Stromal cell of bone marrow (primary cell): ENCODE results near the gene VTCN1.
"Not testable (repeated sequence)": the region's sequence is repeated elsewhere in the genome, so short reads cannot be mapped to it uniquely, and the experiment has no call there.

Experiments
- DNase-seq: peaks from one replicate; pipeline ENCODE4 v3.0.0-alpha.2; 2012; ENCODE audit warnings: low read depth

Gene VTCN1

GRCh38 chr1:117166076-117166475, 44.7 kb downstream of the VTCN1 start:
- DNase-seq, result peak; percentile 44

- no peak for DNase-seq
These were observed 46.5 kb downstream of the VTCN1 start for GRCh38 chr1:117164209-117164608.

DNA sequence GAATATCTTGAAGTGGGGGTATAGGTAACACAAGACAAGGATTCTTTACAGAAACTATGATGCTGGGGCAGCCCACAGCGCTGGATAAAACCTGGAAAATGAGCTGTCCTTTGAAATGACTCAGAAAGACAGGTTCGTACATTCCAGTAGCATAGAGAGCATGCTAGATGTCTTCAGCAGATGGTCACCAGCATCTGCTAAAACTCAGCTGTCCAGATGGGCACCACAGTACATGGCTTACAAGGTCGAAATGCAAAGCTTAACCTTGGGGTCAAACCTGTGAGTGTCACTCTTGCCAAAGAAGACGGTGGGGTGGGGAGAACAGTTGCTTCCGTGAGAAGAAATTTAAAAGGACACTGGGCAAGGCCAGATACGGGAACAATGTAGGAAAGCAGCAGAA, 47.9 kb downstream of the VTCN1 start:
- DNase-seq, result no peak

DNA sequence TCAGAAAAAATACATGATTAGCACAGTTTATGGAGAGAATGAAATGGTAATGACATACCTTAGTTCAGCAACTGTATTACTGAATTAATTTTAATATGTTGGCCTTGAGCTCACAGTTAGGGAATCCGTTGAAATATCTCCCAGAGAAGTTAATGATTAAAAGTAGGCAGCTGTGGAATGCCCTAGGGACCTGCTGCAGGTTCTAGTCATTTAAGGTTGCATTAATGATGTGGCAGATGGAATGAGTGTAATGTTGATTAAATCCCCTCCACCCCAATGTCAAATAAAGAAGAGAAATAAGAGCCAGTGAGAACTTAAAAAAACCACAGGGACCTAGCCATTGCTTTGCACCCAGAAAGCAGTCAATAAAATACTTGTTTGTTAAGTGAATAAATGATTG, 48.8 kb downstream of the VTCN1 start:
- no peak for DNase-seq

- DNase-seq, result not testable (repeated sequence)
These were observed 59.4 kb downstream of the VTCN1 start for GRCh38 chr1:117151305-117151704.

DNA sequence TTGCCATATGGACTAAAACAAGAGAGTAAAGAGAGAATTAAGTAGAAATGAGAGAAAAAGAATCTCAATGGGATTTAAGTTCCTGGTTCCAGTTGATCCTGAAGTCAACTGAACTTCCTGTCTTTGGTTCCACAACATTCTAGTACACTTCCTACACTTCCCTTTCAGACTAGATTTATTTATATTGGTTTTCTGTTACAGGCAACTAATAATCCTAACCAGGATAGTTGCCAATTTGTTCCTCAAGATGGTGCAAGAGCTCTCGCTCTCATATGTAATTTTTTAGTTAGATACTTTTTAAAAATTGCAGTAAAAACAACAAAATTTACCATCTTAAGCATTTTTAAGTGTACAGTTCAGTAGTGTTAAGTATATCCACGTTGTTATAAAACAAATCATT, 60.4 kb downstream of the VTCN1 start:
- no peak for DNase-seq

- DNase-seq, result no peak
These were observed 62.7 kb downstream of the VTCN1 start for GRCh38 chr1:117147856-117148588.

- DNase-seq, result no peak
These were observed 63.3 kb downstream of the VTCN1 start for GRCh38 chr1:117147341-117147831.

- DNase-seq, result peak; percentile 82
These were observed 64.0 kb downstream of the VTCN1 start for GRCh38 chr1:117146575-117147340.

DNA sequence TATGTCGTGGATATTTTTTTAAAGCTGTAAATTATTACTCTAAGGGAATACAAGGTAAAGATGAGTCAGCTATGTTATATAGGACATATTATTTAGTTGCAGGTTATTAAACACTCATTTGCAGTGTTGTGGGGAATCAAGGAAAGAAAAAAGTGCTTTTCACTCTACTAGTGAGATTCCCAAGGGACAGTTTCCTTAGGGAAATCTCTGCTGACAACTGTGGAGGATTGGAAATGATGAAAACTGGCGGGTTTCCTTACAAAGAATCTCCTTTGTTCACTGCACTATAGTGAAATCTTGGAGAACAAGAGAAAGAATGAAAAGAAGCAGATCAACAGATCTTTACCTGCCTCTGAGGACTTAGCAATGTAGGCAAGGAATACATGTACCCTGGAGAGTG, 64.7 kb downstream of the VTCN1 start:
- DNase-seq, result no peak

DNA sequence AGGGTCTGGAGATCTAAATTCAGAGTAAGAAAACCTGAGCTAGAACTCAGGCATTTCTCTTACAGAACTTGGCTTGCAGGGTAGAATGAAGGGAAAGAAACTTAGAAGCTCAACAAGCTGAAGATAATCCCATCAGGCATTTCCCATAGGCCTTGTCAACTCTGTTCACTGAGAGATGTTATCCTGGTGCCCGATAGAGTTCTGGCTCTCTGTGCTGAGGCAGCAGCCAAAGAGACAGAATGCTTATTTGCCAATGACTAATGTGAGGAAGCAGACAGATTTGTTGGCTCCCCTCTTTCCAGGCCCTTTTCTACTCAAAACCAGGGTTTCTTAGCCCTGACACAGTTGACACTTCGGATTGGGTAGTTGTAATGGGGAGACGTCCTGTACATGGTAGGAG, 66.9 kb downstream of the VTCN1 start:
- no peak for DNase-seq

DNA sequence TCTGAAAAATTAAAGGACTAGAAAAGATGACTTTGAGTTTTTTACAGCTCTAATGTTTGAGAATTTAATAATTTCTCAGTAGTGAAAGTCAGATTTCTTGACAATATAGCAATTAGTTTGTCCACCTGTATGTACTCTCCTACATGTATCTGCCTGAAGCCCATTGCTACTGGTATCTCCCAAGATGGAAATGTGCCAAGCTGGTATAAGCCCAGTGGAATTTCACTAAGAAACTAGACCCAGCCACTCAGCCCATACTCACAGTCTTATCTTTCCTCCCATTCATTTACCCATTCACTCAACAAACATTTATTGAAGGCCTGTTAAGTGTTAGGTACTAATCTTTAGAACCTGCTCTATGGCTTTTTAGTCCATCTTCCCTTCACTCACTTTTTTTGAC, 67.6 kb downstream of the VTCN1 start:
- no peak for DNase-seq

- DNase-seq, result no peak
These were observed 68.5 kb downstream of the VTCN1 start for GRCh38 chr1:117142200-117142599.

DNA sequence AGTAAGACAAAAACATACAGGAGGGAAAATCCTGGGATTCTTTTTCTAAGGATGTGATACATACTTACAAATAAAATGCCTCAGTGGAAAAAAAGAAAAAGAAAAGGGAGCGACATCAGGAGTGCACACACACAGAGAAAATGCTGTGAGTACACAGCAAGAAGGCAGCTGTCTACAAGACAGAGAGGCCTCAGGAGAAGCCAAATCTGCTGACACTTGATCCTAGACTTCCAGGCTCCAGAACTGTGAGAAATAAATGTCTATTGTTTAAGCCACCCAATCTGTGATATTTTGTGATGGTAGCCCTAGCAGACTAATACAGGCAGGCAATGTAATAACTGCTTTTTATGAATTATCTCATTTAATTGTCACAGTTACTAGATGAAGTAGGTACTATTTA, 72.2 kb downstream of the VTCN1 start:
- no peak for DNase-seq

- no peak for DNase-seq
These were observed 72.6 kb downstream of the VTCN1 start for GRCh38 chr1:117138106-117138505.

GRCh38 chr1:117137281-117137855, 73.4 kb downstream of the VTCN1 start:
- no peak for DNase-seq

GRCh38 chr1:117136749-117137148, 74.0 kb downstream of the VTCN1 start:
- DNase-seq, result no peak

DNA sequence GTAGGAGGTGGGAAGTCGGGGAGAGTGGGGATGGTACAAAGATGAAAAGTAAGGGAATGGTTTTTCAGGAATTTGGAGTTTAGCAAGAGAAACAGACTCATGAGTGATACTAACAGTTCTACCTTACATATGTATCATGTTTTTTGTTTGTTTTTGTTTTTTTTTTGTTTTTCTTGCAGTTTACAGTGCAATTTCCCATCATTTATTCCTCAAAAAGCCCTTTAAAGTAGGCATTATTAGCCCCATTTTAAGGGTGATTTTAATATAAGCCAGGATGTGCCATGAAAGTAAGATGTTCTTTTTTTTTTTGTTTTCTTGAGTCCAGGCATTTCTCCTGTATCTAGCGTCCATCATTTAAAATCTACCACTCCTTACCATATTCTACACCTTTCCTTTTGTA, 75.4 kb downstream of the VTCN1 start:
- DNase-seq, result no peak

DNA sequence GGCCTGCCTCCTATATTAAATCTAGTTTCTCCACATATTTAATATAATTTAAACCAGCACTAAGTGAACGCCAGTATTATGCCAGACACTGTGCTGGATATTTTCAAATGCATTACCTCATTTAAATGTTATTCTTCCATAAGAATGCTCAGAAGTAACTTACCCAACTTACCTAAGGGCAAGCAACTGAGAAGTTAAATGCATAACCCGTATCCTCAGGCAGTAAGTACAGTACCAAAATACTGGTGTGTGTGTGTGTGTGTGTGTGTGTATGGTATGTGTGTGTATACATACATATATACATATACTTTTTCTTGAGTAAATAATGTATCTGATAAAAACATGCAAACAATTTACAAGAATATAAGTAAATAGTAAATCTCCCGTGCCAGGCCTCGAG, 80.2 kb downstream of the VTCN1 start:
- no peak for DNase-seq

GRCh38 chr1:117128323-117129079, 82.2 kb downstream of the VTCN1 start:
- peak; percentile 33 for DNase-seq

DNA sequence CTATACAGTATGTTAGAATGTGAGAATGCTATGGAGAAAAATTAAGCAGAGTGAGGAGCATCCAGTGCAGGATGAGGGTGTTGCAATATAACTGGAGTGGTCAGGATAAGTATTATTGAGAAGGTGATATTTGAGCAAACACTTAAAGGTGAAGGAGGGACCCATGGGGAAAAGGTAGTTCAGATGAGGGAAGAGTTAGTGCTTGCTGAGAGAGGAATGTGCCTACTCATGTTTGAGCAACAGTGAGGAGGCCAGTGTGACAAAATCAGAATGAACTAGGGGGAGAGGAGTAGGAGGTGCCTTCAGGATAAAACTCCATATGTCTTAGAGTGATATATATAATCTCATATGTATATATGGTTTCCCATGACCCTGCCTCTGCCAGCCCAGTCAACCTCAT, 82.9 kb downstream of the VTCN1 start:
- no peak for DNase-seq

DNA sequence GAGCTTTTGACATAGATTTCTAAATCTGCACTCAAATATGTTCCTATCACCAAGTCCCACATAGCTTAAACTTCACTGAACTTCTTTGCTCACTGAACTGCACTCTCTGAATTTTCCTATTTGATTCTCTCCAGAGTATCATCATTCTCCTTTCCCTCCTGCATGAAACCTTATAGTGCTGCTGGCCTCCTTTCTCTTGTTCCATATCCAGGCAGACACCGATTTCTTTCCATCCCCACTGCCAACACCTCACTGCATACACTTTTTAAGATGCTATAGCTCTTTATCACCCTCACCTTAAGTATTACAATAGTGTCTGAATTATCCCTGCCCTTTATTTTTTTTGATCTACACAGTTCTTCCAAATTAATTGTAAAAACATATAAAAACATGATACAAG, 86.1 kb downstream of the VTCN1 start:
- no peak for DNase-seq
